GM13977 (cell line): Measurements from ENCODE around the gene ZFPL1.

Experiments
- DNase-seq: peaks from one replicate; pipeline ENCODE4 v3.0.0; 2012; ENCODE audit warnings: low spot score
- in situ Hi-C: fragments of 300-500 bp; cut with MboI; formaldehyde crosslinking; loops from one replicate; pipeline ENCODE4 v1.12.0; 2022; ENCODE audit warnings: low sequenced_read_pairs, low pct_unique_long_range_greater_than_20kb, mixed read lengths, inconsistent platforms; ENCODE audit not compliant: unreplicated experiment
- TF ChIP-seq, protein P1 (sequence below): IDR thresholded peaks from 2 replicates; pipeline ENCODE4 v1.5.1; 2012; ENCODE audit warnings: mild to moderate bottlenecking, control low read depth; ENCODE audit not compliant: insufficient read depth; ENCODE audit errors: extremely low read depth, missing control alignments

The ZFPL1 gene

DNA sequence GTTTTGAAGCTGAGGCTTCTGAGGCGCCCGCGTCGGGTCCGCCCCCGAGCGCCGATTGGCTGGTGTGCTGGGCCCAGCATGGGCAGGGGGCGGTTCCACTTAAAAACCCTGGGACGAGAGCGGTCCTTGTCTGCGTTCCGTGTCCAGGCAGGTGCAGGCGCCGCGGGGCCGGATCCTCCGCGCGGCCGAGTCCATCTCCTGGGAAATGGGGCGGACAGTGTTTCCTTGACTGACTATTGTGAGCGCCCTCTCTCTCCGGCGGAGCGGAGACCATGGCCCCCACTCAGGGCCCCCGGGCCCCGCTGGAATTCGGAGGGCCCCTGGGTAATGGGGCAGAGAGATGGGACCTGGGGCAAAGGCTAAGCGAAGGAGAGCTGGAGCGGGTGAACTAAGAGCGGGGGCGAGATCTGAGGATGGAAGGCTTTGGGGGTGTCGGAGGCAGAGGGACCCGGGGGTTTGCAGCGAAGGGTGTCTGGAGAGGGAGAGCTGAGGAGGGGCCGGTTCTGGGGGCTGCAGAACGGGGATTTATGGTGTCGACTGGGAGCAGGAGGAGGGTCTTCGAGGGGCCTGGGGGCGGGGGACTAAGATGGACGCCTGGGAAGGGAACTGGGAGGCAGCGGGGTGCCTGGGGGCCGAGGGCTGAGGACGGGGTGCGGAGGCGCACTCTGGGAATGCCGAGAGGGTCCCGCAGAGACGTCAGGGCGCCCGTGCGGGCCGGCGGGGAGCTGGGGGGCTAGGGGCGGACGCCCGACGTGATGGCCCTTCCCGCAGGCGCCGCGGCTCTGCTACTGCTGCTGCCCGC, 27.9 kb downstream of the ZFPL1 start, which contains the start of gene TM7SF2:
Gene TM7SF2 (plus strand): TSS at position 129 of the 802 bp plus-strand sequence. CDS start 144 bp downstream, at position 273.
- in situ Hi-C loops, result no loop called here
- peak; percentile 99 for DNase-seq
- TF ChIP-seq, protein P1, sequence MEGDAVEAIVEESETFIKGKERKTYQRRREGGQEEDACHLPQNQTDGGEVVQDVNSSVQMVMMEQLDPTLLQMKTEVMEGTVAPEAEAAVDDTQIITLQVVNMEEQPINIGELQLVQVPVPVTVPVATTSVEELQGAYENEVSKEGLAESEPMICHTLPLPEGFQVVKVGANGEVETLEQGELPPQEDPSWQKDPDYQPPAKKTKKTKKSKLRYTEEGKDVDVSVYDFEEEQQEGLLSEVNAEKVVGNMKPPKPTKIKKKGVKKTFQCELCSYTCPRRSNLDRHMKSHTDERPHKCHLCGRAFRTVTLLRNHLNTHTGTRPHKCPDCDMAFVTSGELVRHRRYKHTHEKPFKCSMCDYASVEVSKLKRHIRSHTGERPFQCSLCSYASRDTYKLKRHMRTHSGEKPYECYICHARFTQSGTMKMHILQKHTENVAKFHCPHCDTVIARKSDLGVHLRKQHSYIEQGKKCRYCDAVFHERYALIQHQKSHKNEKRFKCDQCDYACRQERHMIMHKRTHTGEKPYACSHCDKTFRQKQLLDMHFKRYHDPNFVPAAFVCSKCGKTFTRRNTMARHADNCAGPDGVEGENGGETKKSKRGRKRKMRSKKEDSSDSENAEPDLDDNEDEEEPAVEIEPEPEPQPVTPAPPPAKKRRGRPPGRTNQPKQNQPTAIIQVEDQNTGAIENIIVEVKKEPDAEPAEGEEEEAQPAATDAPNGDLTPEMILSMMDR, result no peak

DNA sequence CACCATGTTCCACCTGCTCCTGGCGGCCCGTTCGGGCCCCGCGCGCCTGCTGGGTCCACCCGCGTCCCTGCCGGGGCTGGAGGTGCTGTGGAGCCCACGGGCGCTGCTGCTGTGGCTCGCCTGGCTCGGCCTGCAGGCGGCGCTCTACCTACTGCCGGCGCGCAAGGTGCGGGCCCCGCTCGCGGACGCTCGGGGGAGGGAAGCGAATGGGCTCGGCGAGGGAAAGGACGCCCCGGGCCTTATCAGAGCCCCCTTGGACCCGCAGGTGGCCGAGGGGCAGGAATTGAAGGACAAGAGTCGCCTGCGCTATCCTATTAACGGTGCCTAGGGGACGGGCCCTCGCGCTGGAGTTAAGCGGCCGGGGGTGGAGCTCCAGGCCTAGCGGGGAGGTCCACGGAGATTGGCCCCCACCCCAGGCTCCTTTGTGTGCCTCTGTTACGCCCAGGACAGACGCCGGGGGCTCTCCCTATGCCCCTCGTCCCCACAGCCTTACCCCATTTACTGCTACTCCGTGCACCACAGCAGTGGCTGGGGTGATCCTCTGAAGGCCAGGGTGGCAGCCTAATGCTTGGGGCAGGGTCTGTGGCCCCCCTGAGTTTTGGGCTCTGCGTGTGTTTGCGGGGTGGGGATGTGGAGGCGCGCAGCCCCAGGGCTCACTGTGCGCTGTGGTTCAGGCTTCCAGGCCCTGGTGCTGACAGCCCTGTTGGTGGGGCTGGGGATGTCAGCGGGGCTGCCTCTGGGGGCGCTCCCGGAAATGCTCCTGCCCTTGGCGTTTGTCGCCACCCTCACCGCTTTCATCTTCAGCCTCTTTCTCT, 28.7 kb downstream of the ZFPL1 start:
- peak; percentile 81 for DNase-seq

DNA sequence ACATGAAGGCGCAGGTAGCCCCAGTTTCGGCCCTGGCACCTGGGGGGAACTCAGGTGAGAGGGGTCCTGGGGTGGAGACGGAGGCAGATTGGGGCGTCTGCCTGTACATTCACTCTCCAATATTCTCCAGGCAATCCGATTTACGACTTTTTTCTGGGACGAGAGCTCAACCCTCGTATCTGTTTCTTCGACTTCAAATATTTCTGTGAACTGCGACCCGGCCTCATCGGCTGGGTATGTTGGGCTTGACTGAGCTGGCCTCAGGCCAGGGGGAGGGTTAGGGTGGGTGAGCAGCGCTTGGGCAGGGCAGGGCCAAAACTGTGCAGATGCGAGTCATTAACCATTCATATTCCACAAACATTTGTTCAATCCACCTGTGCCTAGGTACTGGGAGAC, 29.3 kb downstream of the ZFPL1 start:
- no peak for DNase-seq
- in situ Hi-C loops, result no loop called here
- TF ChIP-seq, protein P1, result no peak

More for the DNA sequence above, 28.7 kb downstream of the ZFPL1 start:
- in situ Hi-C loops, result no loop called here
- TF ChIP-seq, protein P1, result peak; percentile 99

DNA sequence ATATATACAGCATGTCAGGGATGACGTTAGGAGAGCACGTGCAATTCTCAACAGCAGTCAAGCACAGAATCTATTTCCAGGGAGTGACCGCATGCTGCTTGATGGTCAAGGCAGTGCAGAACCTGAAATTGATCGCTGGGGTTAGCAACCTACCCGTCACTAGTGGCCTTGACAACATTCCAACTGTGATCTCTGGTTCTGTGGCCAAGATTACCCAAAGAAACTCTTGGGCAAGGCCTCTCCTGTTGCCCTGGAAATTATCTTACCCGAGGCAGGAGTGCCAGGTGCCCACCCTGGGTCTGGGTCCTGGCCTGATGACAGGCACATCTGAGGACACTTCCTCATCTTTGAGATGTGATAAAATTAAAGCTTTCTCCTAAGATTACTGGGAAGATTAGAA, 29.8 kb downstream of the ZFPL1 start:
- in situ Hi-C loops, result no loop called here
- TF ChIP-seq, protein P1, result no peak
- DNase-seq, result no peak

DNA sequence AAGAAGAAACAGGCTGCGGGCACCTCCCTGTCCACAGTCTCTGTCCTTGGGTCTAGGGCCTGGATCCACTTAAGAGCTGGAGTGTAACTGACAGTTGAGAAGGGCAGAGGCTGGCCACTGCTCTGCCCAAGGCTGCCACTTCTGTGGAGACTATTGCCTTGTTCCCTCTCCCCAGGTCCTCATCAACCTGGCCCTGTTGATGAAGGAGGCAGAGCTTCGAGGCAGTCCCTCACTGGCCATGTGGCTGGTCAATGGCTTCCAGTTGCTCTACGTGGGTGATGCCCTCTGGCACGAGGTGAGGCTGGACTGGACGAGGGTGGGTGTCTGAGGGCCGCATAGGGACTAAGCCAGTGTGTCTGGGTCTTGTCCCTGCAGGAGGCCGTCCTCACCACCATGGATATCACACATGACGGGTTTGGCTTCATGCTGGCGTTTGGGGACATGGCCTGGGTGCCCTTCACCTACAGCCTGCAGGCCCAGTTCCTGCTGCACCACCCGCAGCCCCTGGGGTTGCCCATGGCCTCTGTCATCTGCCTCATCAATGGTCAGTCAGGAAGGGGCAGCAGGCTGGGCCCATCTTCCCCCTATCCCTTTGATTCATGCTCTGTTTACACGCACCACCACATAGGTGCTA, 30.6 kb downstream of the ZFPL1 start:
- TF ChIP-seq, protein P1, result no peak
- in situ Hi-C loops, result no loop called here
- no peak for DNase-seq

DNA sequence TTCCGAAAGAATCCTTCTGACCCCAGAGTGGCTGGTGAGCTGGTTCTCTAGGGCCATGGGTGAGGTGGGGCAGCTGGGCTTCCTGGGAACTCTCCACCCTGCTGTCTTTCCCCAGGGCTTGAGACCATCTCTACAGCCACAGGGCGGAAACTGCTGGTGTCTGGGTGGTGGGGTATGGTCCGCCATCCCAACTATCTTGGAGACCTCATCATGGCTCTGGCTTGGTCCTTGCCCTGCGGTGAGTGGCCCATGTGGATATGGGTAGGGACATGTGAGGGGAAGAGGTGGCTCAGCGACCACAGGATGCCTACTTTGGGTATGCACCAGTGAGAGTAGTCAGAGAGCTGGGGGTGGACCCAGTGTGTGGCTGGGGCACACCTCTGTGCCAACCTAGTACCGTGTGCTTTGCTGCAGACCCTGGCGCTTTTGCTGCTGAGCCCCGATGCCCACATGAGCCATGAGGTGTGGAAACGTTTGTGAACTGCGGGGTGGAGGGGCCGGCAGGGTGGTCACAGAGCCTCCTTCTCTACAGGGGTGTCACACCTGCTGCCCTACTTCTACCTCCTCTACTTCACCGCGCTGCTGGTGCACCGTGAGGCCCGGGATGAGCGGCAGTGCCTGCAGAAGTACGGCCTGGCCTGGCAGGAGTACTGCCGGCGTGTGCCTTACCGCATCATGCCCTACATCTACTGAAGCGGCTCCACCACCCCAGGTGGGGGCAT, 31.5 kb downstream of the ZFPL1 start:
- in situ Hi-C loops, result no loop called here
- TF ChIP-seq, protein P1, result no peak
- DNase-seq, result no peak
